Lower lobe of right lung (tissue), 2 donors: Measurements from ENCODE around the gene RNF157. TPM values are rescaled to one million over a fixed set of nuclear protein-coding genes. Genes with fewer than 3 reads are reported as not detected.

Experiments used
- ATAC-seq, 2 donors: fragments of 200-7000 bp; cut with Tn5 transposase; one replicate each; pipeline ENCODE4 v1.9.1; 2020 to 2022; ENCODE audit warnings: mild to moderate bottlenecking in 2 of 2, moderate library complexity in 2 of 2
- DNase-seq: peaks from one replicate; pipeline ENCODE4 v3.0.0-alpha.2; 2020
- H3K27ac ChIP-seq: fragments of 200-600 bp; one replicate; pipeline ENCODE4 v1.8.0; 2022
- H3K27me3 ChIP-seq: fragments of 200-600 bp; one replicate; pipeline ENCODE4 v1.8.0; 2022; ENCODE audit warnings: low read depth
- H3K36me3 ChIP-seq: fragments of 200-600 bp; one replicate; pipeline ENCODE4 v1.8.0; 2022; ENCODE audit warnings: mild to moderate bottlenecking
- H3K4me1 ChIP-seq: fragments of 200-600 bp; one replicate; pipeline ENCODE4 v1.8.0; 2022
- H3K4me3 ChIP-seq: fragments of 200-600 bp; one replicate; pipeline ENCODE4 v1.8.0; 2022; ENCODE audit warnings: mild to moderate bottlenecking
- H3K9me3 ChIP-seq: fragments of 200-600 bp; one replicate; pipeline ENCODE4 v1.8.0; 2022
- CTCF ChIP-seq: fragments of 200-600 bp; IDR thresholded peaks from one replicate; pipeline ENCODE4 v1.8.0; 2022; ENCODE audit warnings: antibody characterized with exemption, mild to moderate bottlenecking
- intact Hi-C: fragments of 100-400 bp; cut with DNase I; formaldehyde crosslinking; loops from one replicate; pipeline ENCODE4 v1.11.0; 2022
- total RNA-seq: library from RNA; stranded (reverse); fragmentation: NEBNext Ultra II Directional; extraction: Animal tissue kit (Norgen Biotek cat#: 25700); gene quantifications from one replicate; pipeline ENCODE4 v1.2.1, GENCODE V29; 2021
- donor health status: DM: no; HTN: yes; CAD: no; lungs with severe emphysema.

The RNF157 gene
- total RNA-seq, 1 donor from 2014 or later = 2.4 TPM

- Histone ChIP-seq H3K4me1 (no peaks in the 10 kb centered on the region), H3K36me3 (no peaks in the 10 kb centered on the region), H3K27me3 (no peaks in the 10 kb centered on the region), H3K27ac (no peak overlapping the region), H3K9me3 (no peaks in the 10 kb centered on the region), H3K4me3 (no peak overlapping the region)
- intact Hi-C loops = no loop called here
- DNase-seq (no peak), ATAC-seq (no peak)
- no peak for TF ChIP-seq CTCF
Measured at GRCh38 chr17:76174037-76174436, 66.3 kb downstream of the RNF157 start.

DNA sequence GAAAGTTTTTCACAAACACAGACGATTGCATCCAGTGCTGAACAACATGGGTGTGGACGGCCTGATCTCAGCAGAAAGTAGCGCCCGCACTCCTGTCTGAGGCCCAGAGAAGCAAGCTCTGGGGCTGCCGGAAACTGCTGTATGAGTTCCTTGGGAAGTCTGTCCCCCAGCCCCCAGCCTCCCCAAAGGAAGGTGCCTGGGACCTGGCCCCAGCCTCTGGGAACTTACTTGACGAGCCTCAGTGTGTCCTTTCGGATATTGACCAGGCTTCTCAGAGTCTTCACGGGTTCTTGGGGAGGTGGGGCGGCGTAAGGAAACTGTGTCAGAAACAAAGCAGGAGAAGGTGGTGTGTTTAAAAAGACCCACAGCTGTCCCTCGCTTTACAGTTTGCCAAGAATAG is 66.8 kb downstream of the RNF157 start:
- ATAC-seq = no peak
- intact Hi-C loops = no loop called here
- H3K4me1 ChIP-seq = no peaks in the 10 kb centered on the region
- no peaks in the 10 kb centered on the region for H3K27me3 ChIP-seq
- TF ChIP-seq CTCF = no peak
- H3K36me3 ChIP-seq = no peaks in the 10 kb centered on the region
- H3K4me3 ChIP-seq = no peak overlapping the region
- DNase-seq = no peak
- no peaks in the 10 kb centered on the region for H3K9me3 ChIP-seq
- no peak overlapping the region for H3K27ac ChIP-seq

DNA sequence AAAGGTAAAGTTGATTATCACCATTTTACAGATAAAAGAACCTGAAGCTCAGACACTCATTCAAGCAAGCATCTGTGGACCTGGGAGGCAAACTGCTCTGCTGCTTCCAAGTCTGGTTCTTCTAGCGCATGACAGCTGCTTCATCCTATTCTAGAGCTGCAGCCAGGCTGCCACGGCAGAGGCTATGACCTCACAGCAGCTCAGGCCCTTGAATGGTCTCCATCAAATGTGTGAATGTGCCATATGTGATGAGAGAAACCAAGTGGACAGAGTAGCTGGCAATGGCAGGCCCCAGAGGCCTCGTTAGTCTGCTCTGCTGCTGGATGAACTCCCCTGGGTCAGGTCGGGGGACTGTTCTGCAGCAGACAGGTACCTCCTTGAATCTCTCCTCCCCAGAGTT is 68.6 kb downstream of the RNF157 start:
- Histone ChIP-seq H3K4me1 (no peaks in the 10 kb centered on the region), H3K27me3 (no peaks in the 10 kb centered on the region), H3K9me3 (no peaks in the 10 kb centered on the region), H3K36me3 (no peaks in the 10 kb centered on the region), H3K27ac (no peak overlapping the region), H3K4me3 (no peak overlapping the region)
- no peak for ATAC-seq
- no peak for DNase-seq
- no peak for TF ChIP-seq CTCF
- intact Hi-C loops = no loop called here

GRCh38 chr17:76170114-76170513 is 70.2 kb downstream of the RNF157 start:
- H3K4me3 ChIP-seq = no peak overlapping the region
- no peaks in the 10 kb centered on the region for H3K4me1 ChIP-seq
- no peaks in the 10 kb centered on the region for H3K36me3 ChIP-seq
- no peaks in the 10 kb centered on the region for H3K9me3 ChIP-seq
- no peak for TF ChIP-seq CTCF
- intact Hi-C loops = no loop called here
- ATAC-seq (no peak), DNase-seq (no peak)
- no peak overlapping the region for H3K27ac ChIP-seq
- no peaks in the 10 kb centered on the region for H3K27me3 ChIP-seq

DNA sequence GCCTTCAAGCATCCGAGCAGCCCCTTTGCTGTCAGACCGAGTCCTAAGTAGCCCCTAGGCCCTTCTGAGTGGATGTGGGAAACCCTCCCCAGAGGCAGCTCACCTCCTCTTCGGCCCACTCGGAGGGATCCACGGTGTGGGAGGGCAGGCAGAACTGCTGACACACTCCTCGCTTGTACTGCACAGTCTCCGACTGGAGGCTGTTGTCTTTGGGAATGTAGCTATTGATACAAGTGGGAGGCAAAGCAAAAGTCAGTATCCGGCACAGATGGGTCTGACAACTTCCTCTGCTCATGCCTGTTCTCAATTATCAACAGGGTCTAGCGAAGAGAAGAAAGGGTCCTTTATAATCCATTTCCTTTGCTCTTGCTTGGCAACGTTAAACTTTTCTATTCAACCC is 73.4 kb downstream of the RNF157 start:
- Histone ChIP-seq H3K27me3 (no peaks in the 10 kb centered on the region), H3K27ac (no peak overlapping the region), H3K4me1 (no peaks in the 10 kb centered on the region), H3K4me3 (no peak overlapping the region), H3K36me3 (no peaks in the 10 kb centered on the region), H3K9me3 (no peaks in the 10 kb centered on the region)
- no peak for TF ChIP-seq CTCF
- intact Hi-C loops = no loop called here
- no peak for ATAC-seq
- no peak for DNase-seq

DNA sequence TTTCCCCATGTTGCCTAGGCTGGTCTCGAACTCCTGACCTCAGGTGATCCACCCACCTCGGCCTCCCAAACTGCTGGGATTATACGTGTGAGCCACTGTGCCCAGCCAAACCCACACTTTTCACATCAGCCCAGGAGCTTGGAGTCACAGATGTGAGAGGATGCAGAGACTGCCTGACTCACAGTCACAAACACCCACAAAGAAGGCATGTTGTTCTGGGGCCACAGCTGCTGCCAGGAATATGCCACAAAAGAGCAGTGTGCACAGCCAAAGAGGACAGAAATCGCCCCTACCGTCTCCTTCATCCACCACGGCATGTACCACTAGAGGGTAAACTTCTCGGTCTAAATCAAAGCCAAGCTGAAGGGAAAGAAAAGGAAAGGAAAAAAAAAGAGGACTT is 74.1 kb downstream of the RNF157 start:
- H3K4me3 ChIP-seq = no peak overlapping the region
- no peaks in the 10 kb centered on the region for H3K4me1 ChIP-seq
- intact Hi-C loops = no loop called here
- ATAC-seq (no peak), DNase-seq (no peak)
- TF ChIP-seq CTCF = no peak
- H3K27ac ChIP-seq = no peak overlapping the region
- no peaks in the 10 kb centered on the region for H3K9me3 ChIP-seq
- no peaks in the 10 kb centered on the region for H3K27me3 ChIP-seq
- H3K36me3 ChIP-seq = no peaks in the 10 kb centered on the region
